ENCODE measurements around the gene CROCC2. TPM values are rescaled to one million over a fixed set of nuclear protein-coding genes. Genes with fewer than 3 reads are reported as not detected.

Gene CROCC2
- total and polyA plus RNA-seq, 2 of the 13 experiments (the other 11 are each of a cell fraction or from before 2014, with no cell fraction given) = not detected

- Histone ChIP-seq H3K9ac (ENCODE audit: insufficient read depth, low read depth, low read length) (no peak overlapping the region), H3K79me2 (ENCODE audit: insufficient read depth, low read length) (no peaks in the 10 kb centered on the region), H3K36me3 (replicated peaks in 1 of 2; ENCODE audit: control insufficient read depth in 1 of 2, insufficient read depth in 2 of 2, low read length in 2 of 2) (no peaks in the 10 kb centered on the region), H3K9me3 (ENCODE audit: low read length) (no peaks in the 10 kb centered on the region; the same call in 1 of the 2 replicates), H3K4me2 (ENCODE audit: low read depth, low read length) (no peak overlapping the region), H3K27ac (ENCODE audit: extremely low read length, insufficient read depth, low read length) (no peak overlapping the region), H3K4me1 (ENCODE audit: insufficient read depth, low read length) (peaks cover 15% of the 10 kb centered on the region), H2AFZ (ENCODE audit: low read length) (no peak overlapping the region), H3K4me3 (replicated peaks in 1 of 3; ENCODE audit: insufficient read depth in 1 of 3, low read depth in 2 of 3, low read length in 3 of 3) (no peak overlapping the region), H4K20me1 (ENCODE audit: insufficient read depth, low read length) (no peaks in the 10 kb centered on the region; the same call in 1 of the 2 replicates), H3K27me3 (ENCODE audit: control insufficient read depth in 1 of 2, insufficient read depth in 2 of 2, low read length in 2 of 2) (peaks cover 2 to 23% of the 10 kb centered on the region in 2 experiments; a peak in 3 of 5 replicates)
- no peak for FAIRE-seq
- POLR2A ChIA-PET = no interaction called here
- no peak for DNase-seq (ENCODE audit: low spot score)
- no TSS peak for BruUV-seq (replicated peaks)
- no peak for ATAC-seq
- 71% methylated on average over 5 of the region's 5 CpGs for WGBS (ENCODE audit: low lambda C conversion rate)
- CTCF ChIA-PET (ENCODE audit: low intra/inter-chr PET ratio, low total read pairs) = no interaction called here
- intact Hi-C loops (cut with micrococcal nuclease; ENCODE audit: unreplicated experiment) = no loop called here
- in situ Hi-C loops (cut with HindIII; ENCODE audit: extremely low pct_ligation_motif_present, low pct_unique_long_range_greater_than_20kb) = no loop called here
- no peak for TF ChIP-seq ZNF546 (CRISPR knock-in tag; conservative IDR thresholded peaks at IDR 0.05)
- no peak for TF ChIP-seq FOXA3 (CRISPR knock-in tag; IDR thresholded peaks at IDR 0.05)
- TF ChIP-seq ZNF558 (CRISPR knock-in tag; IDR thresholded peaks at IDR 0.05; ENCODE audit: borderline replicate concordance) = no peak
- no peak for TF ChIP-seq IRX3 (CRISPR knock-in tag; IDR thresholded peaks at IDR 0.05; ENCODE audit: borderline replicate concordance, low read depth)
- TF ChIP-seq RBFOX2 (IDR thresholded peaks at IDR 0.05; ENCODE audit: low read depth, low read length) = no peak
- no peak for TF ChIP-seq PCBP1 (IDR thresholded peaks at IDR 0.05; ENCODE audit: borderline replicate concordance, low read depth, low read length)
- TF ChIP-seq, protein P1, sequence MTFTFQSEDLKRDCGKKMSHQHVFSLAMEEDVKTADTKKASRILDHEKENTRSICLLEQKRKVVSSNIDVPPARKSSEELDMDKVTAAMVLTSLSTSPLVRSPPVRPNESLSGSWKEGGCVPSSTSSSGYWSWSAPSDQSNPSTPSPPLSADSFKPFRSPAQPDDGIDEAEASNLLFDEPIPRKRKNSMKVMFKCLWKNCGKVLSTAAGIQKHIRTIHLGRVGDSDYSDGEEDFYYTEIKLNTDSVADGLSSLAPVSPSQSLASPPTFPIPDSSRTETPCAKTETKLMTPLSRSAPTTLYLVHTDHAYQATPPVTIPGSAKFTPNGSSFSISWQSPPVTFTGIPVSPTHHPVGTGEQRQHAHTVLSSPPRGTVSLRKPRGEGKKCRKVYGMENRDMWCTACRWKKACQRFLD (CRISPR knock-in tag; IDR thresholded peaks at IDR 0.05; ENCODE audit: borderline replicate concordance) = no peak
- no peak for TF ChIP-seq KAT7 (CRISPR knock-in tag; IDR thresholded peaks at IDR 0.05; ENCODE audit: borderline replicate concordance)
- TF ChIP-seq THRA (CRISPR knock-in tag; IDR thresholded peaks at IDR 0.05; ENCODE audit: borderline replicate concordance) = no peak
- TF ChIP-seq KLF11 (CRISPR knock-in tag; IDR thresholded peaks at IDR 0.05) = no peak
- TF ChIP-seq, protein P2, sequence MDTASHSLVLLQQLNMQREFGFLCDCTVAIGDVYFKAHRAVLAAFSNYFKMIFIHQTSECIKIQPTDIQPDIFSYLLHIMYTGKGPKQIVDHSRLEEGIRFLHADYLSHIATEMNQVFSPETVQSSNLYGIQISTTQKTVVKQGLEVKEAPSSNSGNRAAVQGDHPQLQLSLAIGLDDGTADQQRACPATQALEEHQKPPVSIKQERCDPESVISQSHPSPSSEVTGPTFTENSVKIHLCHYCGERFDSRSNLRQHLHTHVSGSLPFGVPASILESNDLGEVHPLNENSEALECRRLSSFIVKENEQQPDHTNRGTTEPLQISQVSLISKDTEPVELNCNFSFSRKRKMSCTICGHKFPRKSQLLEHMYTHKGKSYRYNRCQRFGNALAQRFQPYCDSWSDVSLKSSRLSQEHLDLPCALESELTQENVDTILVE (CRISPR knock-in tag; IDR thresholded peaks at IDR 0.05) = no peak
- no peak for TF ChIP-seq SMYD3 (CRISPR knock-in tag; IDR thresholded peaks at IDR 0.05)
- TF ChIP-seq ZNF709 (CRISPR knock-in tag; IDR thresholded peaks at IDR 0.05) = no peak
- no peak for TF ChIP-seq SRF (IDR thresholded peaks at IDR 0.05; ENCODE audit: low read depth, low read length)
- no peak for TF ChIP-seq CCDC6 (CRISPR knock-in tag; IDR thresholded peaks at IDR 0.05)
- no peak for TF ChIP-seq SNRNP70 (IDR thresholded peaks at IDR 0.05; ENCODE audit: low read depth, low read length)
- no peak for TF ChIP-seq HNRNPLL (IDR thresholded peaks at IDR 0.05; ENCODE audit: low read depth, low read length, poor library complexity, severe bottlenecking)
- TF ChIP-seq HNRNPL (IDR thresholded peaks at IDR 0.05; ENCODE audit: low read depth, low read length) = no peak
- TF ChIP-seq NFKB2 (CRISPR knock-in tag; IDR thresholded peaks at IDR 0.05; ENCODE audit: borderline replicate concordance) = no peak
Observed at GRCh38 chr2:241041589-241042158, 135.5 kb downstream of the CROCC2 start.

All from HepG2 (cell line).